ENCODE measurements around the gene ATXN7.

ATXN7 gene

DNA sequence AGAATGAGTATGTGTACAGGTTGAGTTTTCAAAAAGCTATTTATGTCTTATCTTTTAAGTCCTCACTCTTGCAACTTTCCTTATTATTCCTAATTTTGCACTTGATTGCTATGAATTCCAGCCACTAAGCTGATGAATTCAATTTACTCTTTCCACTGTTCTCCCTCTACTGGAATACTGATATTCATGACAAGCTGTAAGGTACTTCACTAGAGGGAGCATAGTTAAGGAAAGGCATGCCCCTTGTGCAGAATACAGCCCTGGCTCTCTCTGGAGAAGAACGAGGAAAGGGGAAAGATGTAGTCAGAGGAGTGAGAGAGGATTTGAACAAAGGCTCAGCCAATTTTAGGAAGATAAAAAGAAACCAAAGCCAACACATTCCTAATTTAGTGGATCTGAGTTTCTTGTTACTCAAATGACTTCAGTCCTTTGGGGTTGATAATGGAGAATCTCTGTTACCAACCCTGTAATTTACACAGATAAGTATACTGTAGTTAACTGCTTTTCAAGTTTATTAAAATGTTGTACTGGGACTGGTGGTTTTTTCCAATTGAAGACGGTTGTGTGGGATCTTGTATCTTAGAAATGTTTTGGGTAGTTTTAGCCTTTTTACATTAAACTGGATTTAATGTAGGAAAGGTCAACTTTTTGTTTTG lies 44.5 kb downstream of the ATXN7 start:
- DNase-seq (ENCODE audit: low read depth in 2 of 2), result no peak

DNA sequence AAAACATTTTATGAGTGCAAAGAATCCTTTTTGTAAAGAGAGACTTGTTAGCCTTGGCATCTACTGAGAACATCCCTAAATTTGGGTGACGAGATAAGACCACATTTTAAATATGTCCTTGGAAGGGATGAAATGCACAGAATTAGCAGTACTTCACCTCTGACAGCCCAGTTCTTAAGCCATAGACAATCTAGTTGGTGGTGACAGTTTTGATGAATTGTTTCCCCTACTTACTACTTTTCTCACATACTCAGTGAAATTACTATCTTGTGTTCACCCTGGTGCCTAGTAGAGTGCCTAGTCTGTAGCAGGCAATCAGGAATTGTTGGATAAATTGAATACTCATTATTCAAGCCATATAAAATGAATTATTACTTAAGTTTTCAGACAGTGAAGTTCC lies 45.1 kb downstream of the ATXN7 start:
- DNase-seq (ENCODE audit: low read depth in 2 of 2), result no peak

DNA sequence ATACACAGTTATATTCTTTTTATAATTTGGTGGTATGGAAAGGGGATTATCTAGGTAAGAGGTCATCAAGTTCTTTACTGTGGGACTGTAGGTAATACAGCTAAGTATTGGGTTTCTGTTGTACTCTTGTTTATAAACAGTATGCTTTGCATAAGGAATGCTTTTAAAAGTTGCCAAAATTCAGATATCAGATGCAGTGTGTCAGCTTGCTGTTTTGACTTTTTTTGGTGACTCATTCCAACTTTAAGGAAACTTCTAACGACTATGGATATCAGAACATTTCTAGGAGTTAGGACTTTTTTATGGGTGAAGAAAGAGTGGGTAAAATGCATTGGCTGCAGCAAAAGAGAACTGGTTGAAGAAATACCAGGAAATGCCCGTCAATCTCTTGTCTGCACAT lies 45.8 kb downstream of the ATXN7 start:
- no peak for DNase-seq (ENCODE audit: low read depth in 2 of 2)

DNA sequence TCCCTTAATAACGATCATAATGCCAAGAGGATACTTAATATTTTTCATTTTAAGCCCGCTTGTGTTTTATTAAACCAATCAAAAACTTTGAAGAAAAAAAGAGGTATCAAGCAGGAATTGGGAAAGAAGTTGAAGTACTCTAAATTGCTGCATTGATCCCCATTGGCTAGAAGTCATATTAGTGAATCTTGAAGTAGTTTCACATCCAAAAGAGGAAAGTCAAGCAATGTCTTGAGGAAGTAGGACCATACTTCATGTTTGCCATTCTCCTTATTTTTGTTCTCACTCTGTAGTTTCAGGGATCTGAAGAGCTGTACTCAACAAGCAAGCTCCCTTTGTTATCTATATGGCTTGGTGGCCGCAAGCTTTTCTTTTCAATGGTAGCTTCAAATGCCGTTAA lies 46.3 kb downstream of the ATXN7 start:
- no peak for DNase-seq (ENCODE audit: low read depth in 2 of 2)

- DNase-seq (ENCODE audit: low read depth in 2 of 2), result no peak
These were observed 47.2 kb downstream of the ATXN7 start for GRCh38 chr3:63910891-63911290.

- DNase-seq (ENCODE audit: low read depth in 2 of 2), result peak in 1 of 2 experiments; percentile 28
These were observed 47.8 kb downstream of the ATXN7 start for GRCh38 chr3:63911509-63911872.

GRCh38 chr3:63911873-63912767 lies 48.5 kb downstream of the ATXN7 start, which contains the start of gene SCAANT1:
Gene SCAANT1, minus strand, starts transcription at chr3:63912383.
- peak; percentile 67 to 73 for DNase-seq (ENCODE audit: low read depth in 2 of 2)

DNA sequence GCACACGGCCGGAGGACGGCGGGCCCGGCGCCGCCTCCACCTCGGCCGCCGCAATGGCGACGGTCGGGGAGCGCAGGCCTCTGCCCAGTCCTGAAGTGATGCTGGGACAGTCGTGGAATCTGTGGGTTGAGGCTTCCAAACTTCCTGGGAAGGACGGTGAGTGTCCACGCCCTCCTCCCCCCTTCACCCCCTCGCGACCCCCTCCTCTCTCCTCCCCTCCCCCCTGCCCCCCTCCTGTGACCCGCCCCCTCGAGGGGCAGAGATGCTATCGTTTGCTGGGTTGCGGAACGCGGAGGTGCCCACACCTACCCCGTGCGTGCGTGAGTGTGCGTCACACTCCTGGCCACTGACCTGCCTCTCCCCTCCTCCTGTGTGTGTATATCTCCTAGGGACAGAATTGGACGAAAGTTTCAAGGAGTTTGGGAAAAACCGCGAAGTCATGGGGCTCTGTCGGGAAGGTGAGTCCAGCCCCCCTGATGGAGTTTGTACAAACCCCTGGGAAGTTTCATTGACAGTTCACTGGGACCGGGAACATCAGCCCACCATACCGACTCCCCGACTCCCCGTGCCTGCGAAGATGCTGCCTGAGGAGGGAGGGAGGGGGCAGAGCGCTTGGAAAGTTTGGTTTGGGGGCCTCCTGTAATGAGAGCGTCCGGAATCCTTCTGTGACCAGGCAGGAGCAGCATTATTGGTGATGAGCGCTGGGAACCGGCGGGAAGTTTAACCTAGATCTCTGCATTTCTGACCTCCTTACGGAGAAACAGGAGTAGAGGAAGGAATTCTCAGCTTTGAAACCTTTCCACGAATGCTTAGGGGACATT lies 49.3 kb downstream of the ATXN7 start:
- peak; percentile 14 to 26 for DNase-seq (ENCODE audit: low read depth in 2 of 2)

DNA sequence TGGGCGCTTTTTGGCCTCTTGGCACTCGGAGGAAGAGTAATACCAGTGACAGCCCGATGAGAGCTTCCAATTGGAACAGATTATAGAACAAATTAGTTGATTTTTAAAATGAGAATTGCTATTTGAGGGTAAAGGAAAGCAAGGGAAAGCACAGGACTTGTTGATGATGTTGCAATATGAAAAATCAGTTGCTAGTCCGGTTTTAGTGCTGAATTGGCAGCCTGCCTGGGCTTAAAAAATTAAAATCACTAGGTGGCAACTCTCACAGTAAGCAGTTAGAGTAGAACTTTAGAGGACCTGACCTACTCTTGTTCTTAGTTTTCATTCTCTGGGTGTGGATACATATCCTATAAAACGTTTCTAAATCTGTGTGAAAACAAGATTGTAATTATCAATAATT lies 50.6 kb downstream of the ATXN7 start:
- DNase-seq (ENCODE audit: low read depth in 2 of 2), result no peak

DNA sequence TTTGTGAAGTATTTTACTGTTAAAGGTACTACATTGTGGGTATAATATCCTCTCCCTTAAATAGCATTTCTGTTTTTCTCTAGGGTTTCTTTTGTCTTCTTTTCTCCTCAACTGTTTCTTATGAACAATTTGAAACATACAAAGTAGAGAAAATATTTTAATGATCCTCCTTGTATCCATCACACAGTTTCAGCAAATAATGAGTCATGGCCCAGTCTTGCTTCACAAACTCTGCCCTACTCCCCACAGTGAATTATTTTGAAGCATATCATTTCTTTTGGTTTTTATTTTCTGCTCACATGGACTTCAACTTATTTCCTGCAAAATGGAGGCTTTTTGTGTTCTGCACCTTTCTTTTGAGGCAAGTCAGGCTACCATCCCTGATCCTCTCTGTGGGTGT lies 54.7 kb downstream of the ATXN7 start:
- no peak for DNase-seq (ENCODE audit: low read depth in 2 of 2)

DNA sequence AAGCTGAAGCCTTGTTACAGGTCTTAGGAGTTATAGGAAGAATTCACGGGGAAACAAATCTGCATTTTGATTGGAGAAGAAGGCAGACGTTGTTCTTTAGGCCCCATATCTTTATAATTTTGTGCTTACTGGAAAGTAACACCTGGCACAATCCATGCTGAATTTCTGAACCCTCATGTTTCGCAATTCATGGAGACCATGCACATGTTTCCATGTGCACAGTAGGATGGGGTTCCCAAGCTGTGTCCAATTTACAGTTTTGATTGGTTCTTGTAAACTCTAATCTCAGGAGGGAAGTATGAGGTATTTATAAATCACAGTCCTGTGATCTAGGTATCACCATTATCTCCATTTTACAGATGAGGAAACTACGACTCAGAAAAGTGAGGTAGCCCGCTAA lies 56.3 kb downstream of the ATXN7 start:
- DNase-seq (ENCODE audit: low read depth in 2 of 2), result no peak

GRCh38 chr3:63921741-63922482 lies 58.2 kb downstream of the ATXN7 start:
- DNase-seq (ENCODE audit: low read depth in 2 of 2), result no peak

- no peak for DNase-seq (ENCODE audit: low read depth in 2 of 2)
These were observed 59.0 kb downstream of the ATXN7 start for GRCh38 chr3:63922491-63923199.

DNA sequence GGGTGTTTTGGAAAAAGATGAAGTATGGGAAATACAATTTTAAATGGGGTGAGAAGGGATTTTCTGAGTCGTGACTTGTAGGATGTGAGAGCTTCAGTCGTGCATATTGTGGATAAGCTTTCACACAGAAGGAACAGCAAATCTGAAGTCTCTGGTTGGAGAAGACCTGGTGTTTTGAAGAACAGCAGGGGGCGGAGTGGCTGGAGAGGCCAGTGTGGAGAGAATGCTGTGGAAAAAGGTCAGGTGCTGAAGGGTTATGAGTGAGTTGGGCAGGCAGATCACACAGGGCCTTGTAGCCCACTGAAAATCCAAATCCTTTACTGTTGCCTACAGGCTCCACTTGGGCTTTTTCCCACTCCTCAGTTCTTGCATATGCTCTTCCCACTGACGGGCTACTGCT lies 62.6 kb downstream of the ATXN7 start:
- DNase-seq (ENCODE audit: low read depth in 2 of 2), result no peak

GRCh38 chr3:63927422-63928280 lies 64.0 kb downstream of the ATXN7 start:
- no peak for DNase-seq (ENCODE audit: low read depth in 2 of 2)

DNA sequence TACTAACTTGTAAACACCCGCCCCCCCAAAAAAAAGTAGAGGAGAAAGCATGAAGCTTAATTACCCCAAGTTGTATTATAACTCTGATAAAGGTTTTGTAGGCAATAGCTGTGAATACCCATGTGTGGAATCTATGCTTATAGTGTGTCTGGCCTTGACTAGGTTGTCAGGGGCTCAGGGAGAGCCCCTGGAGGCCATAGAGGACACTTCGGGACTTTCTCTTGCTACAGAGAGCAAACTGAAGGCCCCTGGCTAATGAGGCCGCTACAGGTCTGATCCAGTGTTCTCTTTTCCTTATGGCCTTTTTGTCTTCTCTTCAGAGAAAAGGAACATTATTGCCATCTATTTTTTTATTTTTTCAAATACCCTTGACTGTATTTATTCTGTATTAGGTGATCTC lies 67.6 kb downstream of the ATXN7 start:
- DNase-seq (ENCODE audit: low read depth in 2 of 2), result no peak

DNA sequence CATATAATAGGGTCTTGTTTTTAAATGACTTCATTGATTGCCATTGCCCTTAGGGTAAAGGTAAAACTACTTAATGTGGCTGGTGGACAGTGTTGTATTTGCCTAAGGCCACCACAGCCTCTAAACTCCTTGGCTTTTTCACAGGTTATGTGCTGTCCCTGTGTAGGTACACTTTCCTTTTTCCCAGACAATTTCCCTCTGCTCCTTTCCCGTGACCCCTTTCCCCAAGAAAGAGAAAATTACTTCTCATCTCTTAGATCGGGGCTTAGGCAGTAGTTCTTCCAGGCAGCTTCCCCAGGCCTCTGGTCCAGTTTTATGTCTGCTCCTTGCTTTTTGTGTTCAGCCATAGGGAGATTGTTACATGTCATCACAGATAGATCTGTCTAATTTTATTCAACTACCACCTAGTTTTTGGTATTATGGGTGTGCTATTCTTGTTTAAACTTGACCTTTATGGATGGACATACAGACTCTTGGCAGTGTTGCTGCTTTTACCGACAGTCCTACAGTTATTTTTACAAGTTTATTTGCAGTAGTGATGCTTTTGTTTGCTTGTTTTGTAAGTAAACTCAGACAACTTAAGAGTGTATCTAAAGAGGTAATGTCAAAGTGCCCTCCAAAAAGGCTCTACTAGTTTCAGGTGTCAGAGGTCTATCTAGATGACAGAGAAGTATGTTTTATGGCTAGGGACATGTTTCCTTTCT lies 69.0 kb downstream of the ATXN7 start:
- DNase-seq (ENCODE audit: low read depth in 2 of 2), result no peak

DNA sequence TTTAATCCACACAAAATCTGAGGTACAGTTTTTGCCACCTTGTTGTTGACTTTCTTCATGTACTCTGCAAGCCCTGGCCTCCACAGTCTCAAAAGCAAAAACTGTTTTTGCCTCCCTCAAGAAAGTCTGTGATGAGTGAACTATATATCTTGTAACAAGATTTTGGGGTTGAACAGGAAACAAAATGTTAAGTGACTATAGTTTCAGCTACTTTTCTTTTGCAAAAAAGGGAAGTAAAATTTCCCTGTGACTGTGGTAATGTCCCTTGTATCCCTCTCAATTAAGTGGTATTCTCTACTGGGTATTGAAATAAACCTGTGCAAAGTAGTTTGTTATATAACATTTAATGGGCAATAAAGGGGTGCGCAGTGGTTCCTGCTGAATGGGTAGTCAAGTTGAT lies 69.8 kb downstream of the ATXN7 start:
- DNase-seq (ENCODE audit: low read depth in 2 of 2), result no peak

Measured in stimulated activated CD4-positive, alpha-beta T cell treated with anti-CD3 and anti-CD28 coated beads, Interleukin-12 subunit alpha, Interleukin-12 subunit beta, amount 100 ng/mL, for 24 hours (primary cell).